PC-3 (cell line): ENCODE data around the gene ELOVL2. TPM values are rescaled to one million over a fixed set of nuclear protein-coding genes. Genes with fewer than 3 reads are reported as not detected.

Experiments used
- ATAC-seq: fragments of 200-7000 bp; cut with Tn5 transposase; 2 replicates; pipeline ENCODE4 v1.9.1; 2020; ENCODE audit warnings: mild to moderate bottlenecking, moderate library complexity
- BruUV-seq: library from RNA; stranded (reverse); fragments of 400-500 nt; replicated peaks from 2 replicates; lab custom pipeline; 2021; lab: Mats Ljungman, UMichigan
- CTCF ChIA-PET: fragments of 300-600 bp; sonication (Branson Sonifier 250); formaldehyde crosslinking; loops from one replicate; lab custom pipeline; 2022; ENCODE audit warnings: antibody characterized with exemption; lab: Charles Lee
- POLR2A ChIA-PET: fragments of 300-600 bp; sonication (Branson Sonifier 250); formaldehyde crosslinking; loops from one replicate; lab custom pipeline; 2022; ENCODE audit warnings: antibody characterized with exemption; ENCODE audit not compliant: unreplicated experiment; lab: Charles Lee
- DNase-seq: peaks from one replicate; pipeline ENCODE4 v3.0.0-alpha.2; 2015
- H2AFZ ChIP-seq: fragments of 300-600 bp; sonication (generic); 2 replicates; pipeline ENCODE4 v1.6.0; 2016; ENCODE audit warnings: antibody characterized with exemption, low read length
- H3F3A ChIP-seq: fragments of 300-600 bp; sonication (generic); one replicate; pipeline ENCODE4 v1.6.0; 2017; ENCODE audit warnings: antibody characterized with exemption, low read length, control low read depth, mild to moderate bottlenecking; ENCODE audit not compliant: unreplicated experiment
- H3K27ac ChIP-seq: fragments of 300-600 bp; sonication (generic); 2 replicates; pipeline ENCODE4 v1.5.1; 2016; ENCODE audit warnings: mild to moderate bottlenecking, low read length
- H3K27me3 ChIP-seq: fragments of 300-600 bp; sonication (generic); 2 replicates; pipeline ENCODE4 v1.6.1; 2016; ENCODE audit warnings: low read length, mixed read lengths
- H3K36me3 ChIP-seq: fragments of 300-600 bp; sonication (generic); 2 replicates; pipeline ENCODE4 v1.6.1; 2016; ENCODE audit warnings: low read depth, mixed run types, low read length, mixed read lengths
- H3K4me1 ChIP-seq: fragments of 300-600 bp; sonication (generic); 2 replicates; pipeline ENCODE4 v1.5.1; 2016; ENCODE audit warnings: low read length; ENCODE audit not compliant: insufficient read depth
- H3K4me2 ChIP-seq: fragments of 300-600 bp; sonication (generic); 2 replicates; pipeline ENCODE4 v1.6.0; 2016; ENCODE audit warnings: low read length
- H3K4me3 ChIP-seq: fragments of 300-600 bp; sonication (generic); 2 replicates; pipeline ENCODE4 v1.5.1; 2016; ENCODE audit warnings: mild to moderate bottlenecking, low read length, mixed read lengths
- H3K79me2 ChIP-seq: fragments of 300-600 bp; sonication (generic); 2 replicates; pipeline ENCODE4 v1.6.1; 2017; ENCODE audit warnings: low read length, mixed read lengths
- H3K9ac ChIP-seq: fragments of 300-600 bp; sonication (generic); 2 replicates; pipeline ENCODE4 v1.6.0; 2016; ENCODE audit warnings: mild to moderate bottlenecking, low read length
- H3K9me2 ChIP-seq: fragments of 300-600 bp; sonication (generic); replicated peaks from 2 replicates; pipeline ENCODE4 v1.6.1; 2016; ENCODE audit warnings: mixed run types, low read length, mixed read lengths
- H3K9me3 ChIP-seq: fragments of 300-600 bp; sonication (generic); 2 replicates; pipeline ENCODE4 v1.6.1; 2016; ENCODE audit warnings: low read length, mixed read lengths
- H4K20me1 ChIP-seq: fragments of 300-600 bp; sonication (generic); 2 replicates; pipeline ENCODE4 v1.6.1; 2016; ENCODE audit warnings: low read length, mixed read lengths
- CTCF ChIP-seq: fragments of 300-600 bp; sonication (generic); conservative IDR thresholded peaks from 2 replicates; pipeline ENCODE4 v1.5.1; 2017; ENCODE audit warnings: antibody characterized with exemption, low read depth, mild to moderate bottlenecking, low read length
- EZH2 ChIP-seq: fragments of 300-600 bp; sonication (generic); IDR thresholded peaks from one replicate; pipeline ENCODE4 v1.6.1; 2017; ENCODE audit warnings: antibody characterized with exemption, mild to moderate bottlenecking, low read length; ENCODE audit not compliant: unreplicated experiment
- EZH2phosphoT487 ChIP-seq: fragments of 300-600 bp; sonication (generic); IDR thresholded peaks from 2 replicates; pipeline ENCODE4 v1.6.1; 2018; ENCODE audit warnings: mild to moderate bottlenecking, antibody characterized with exemption, low read length, borderline replicate concordance
- intact Hi-C: fragments of 100-400 bp; cut with micrococcal nuclease; formaldehyde crosslinking; loops from 2 replicates; pipeline ENCODE4 v1.9.0; 2023
- total RNA-seq: library from RNA; depleted of rRNA; stranded (reverse); fragments of >200 nt; gene quantifications from 2 replicates; pipeline ENCODE4 v1.2.3, GENCODE V29; 2014

The ELOVL2 gene
- total RNA-seq, 1 experiment from 2014 or later: 0.91 TPM

- H3K4me2 ChIP-seq: no peak overlapping the region
- no peaks in the 10 kb centered on the region for H3K27me3 ChIP-seq
- DNase-seq (no peak), ATAC-seq (no peak)
- H3F3A ChIP-seq: no peaks in the 10 kb centered on the region
- H2AFZ ChIP-seq: no peak overlapping the region
- CTCF ChIA-PET: no interaction called here
- H3K27ac ChIP-seq: no peak overlapping the region
- no peak overlapping the region for H3K9ac ChIP-seq
- H3K36me3 ChIP-seq: no peaks in the 10 kb centered on the region
- intact Hi-C loops: no loop called here
- no TSS peak for BruUV-seq
- no peak overlapping the region for H3K4me3 ChIP-seq
- H3K79me2 ChIP-seq: no peaks in the 10 kb centered on the region
- H3K9me2 ChIP-seq: no peaks in the 10 kb centered on the region
- peaks cover 4% of the 10 kb centered on the region for H3K4me1 ChIP-seq
- H3K9me3 ChIP-seq: no peaks in the 10 kb centered on the region
- TF ChIP-seq EZH2phosphoT487 (no peak), CTCF (no peak), EZH2 (no peak)
- no peaks in the 10 kb centered on the region for H4K20me1 ChIP-seq
- POLR2A ChIA-PET: no interaction called here
These were observed 41.9 kb downstream of the ELOVL2 start for GRCh38 chr6:11002176-11002575.

GRCh38 chr6:10999994-11000393 lies 44.1 kb downstream of the ELOVL2 start:
- Histone ChIP-seq H2AFZ (no peak overlapping the region), H3K27me3 (no peaks in the 10 kb centered on the region), H3K79me2 (no peaks in the 10 kb centered on the region), H3K27ac (no peak overlapping the region), H3F3A (no peaks in the 10 kb centered on the region), H3K4me1 (no peaks in the 10 kb centered on the region), H3K9ac (no peak overlapping the region), H4K20me1 (no peaks in the 10 kb centered on the region), H3K9me2 (no peaks in the 10 kb centered on the region), H3K9me3 (no peaks in the 10 kb centered on the region), H3K4me3 (no peak overlapping the region), H3K4me2 (no peak overlapping the region), H3K36me3 (no peaks in the 10 kb centered on the region)
- BruUV-seq: no TSS peak
- intact Hi-C loops: no loop called here
- ATAC-seq: no peak
- TF ChIP-seq EZH2phosphoT487: no peak
- CTCF ChIA-PET: no interaction called here
- POLR2A ChIA-PET: no interaction called here
- DNase-seq: no peak

GRCh38 chr6:10995114-10995707 lies 48.9 kb downstream of the ELOVL2 start:
- no TSS peak for BruUV-seq
- no peaks in the 10 kb centered on the region for H3K36me3 ChIP-seq
- H3K4me1 ChIP-seq: no peaks in the 10 kb centered on the region
- H3K27me3 ChIP-seq: no peaks in the 10 kb centered on the region
- intact Hi-C loops: no loop called here
- ChIA-PET POLR2A (no interaction called here), CTCF (no interaction called here)
- no peak overlapping the region for H2AFZ ChIP-seq
- H3K79me2 ChIP-seq: no peaks in the 10 kb centered on the region
- no peak overlapping the region for H3K27ac ChIP-seq
- TF ChIP-seq EZH2phosphoT487 (no peak), CTCF (no peak), EZH2 (no peak)
- H4K20me1 ChIP-seq: no peaks in the 10 kb centered on the region
- no peak overlapping the region for H3K4me2 ChIP-seq
- no peak overlapping the region for H3K4me3 ChIP-seq
- no peak for DNase-seq
- H3K9me3 ChIP-seq: no peaks in the 10 kb centered on the region
- no peaks in the 10 kb centered on the region for H3F3A ChIP-seq
- H3K9me2 ChIP-seq: no peaks in the 10 kb centered on the region
- ATAC-seq: no peak
- H3K9ac ChIP-seq: no peak overlapping the region
